Epithelial cell of esophagus (primary cell): ENCODE data around the gene ARSB.

Source experiments
- DNase-seq: peaks from one replicate; pipeline ENCODE4 v3.0.0; 2010; ENCODE audit warnings: low read depth
- H3K4me3 ChIP-seq: 2 replicates; pipeline ENCODE4 v1.5.1; 2011; ENCODE audit warnings: mild to moderate bottlenecking, low read length, control low read depth
- TF ChIP-seq, protein P1 (sequence below): IDR thresholded peaks from 2 replicates; pipeline ENCODE4 v1.5.1; 2011; ENCODE audit warnings: low read depth, mild to moderate bottlenecking, low read length, control low read depth, inconsistent platforms; ENCODE audit not compliant: insufficient read depth; ENCODE audit errors: missing control alignments

The ARSB gene

GRCh38 chr5:78959767-78960166 lies 25.3 kb downstream of the ARSB start:
- no peak overlapping the region for H3K4me3 ChIP-seq
- TF ChIP-seq, protein P1, sequence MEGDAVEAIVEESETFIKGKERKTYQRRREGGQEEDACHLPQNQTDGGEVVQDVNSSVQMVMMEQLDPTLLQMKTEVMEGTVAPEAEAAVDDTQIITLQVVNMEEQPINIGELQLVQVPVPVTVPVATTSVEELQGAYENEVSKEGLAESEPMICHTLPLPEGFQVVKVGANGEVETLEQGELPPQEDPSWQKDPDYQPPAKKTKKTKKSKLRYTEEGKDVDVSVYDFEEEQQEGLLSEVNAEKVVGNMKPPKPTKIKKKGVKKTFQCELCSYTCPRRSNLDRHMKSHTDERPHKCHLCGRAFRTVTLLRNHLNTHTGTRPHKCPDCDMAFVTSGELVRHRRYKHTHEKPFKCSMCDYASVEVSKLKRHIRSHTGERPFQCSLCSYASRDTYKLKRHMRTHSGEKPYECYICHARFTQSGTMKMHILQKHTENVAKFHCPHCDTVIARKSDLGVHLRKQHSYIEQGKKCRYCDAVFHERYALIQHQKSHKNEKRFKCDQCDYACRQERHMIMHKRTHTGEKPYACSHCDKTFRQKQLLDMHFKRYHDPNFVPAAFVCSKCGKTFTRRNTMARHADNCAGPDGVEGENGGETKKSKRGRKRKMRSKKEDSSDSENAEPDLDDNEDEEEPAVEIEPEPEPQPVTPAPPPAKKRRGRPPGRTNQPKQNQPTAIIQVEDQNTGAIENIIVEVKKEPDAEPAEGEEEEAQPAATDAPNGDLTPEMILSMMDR: no peak
- DNase-seq: no peak

DNA sequence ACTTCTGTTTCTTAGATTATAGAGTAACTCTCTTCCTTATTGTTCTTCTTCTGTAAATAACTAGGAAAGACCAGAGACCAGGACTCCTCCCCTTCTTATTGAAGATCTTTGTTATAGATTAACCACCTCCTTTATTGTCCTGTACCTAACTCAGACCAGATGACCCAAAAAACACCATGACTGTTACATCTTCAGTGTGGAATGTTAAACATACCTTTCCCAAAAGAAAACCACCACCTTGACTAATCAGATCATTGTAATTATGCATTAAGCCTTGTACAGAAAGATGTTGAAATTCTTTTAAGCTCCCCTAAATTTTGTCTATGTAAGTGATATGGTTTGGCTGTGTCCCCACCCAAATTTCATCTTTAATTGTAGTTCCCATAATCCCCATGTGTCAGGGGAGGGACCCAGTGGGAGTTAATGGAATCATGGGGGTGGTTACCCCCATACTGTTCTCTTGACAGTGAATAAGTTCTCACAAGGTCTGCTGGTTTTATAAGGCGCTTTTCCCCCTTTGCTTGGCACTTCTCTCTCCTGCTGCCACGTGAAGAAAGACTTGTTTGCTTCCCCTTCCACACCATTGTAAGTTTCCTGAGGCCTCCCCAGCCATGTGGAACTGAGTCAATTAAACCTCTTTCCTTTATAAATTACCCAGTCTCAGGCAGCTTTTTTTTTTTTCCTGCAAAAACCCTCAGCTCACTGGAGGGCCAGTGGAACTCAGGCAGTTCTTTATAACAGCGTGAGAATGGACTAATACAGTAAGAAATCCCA lies 26.3 kb downstream of the ARSB start:
- TF ChIP-seq, protein P1: no peak
- DNase-seq: no peak
- H3K4me3 ChIP-seq: no peak overlapping the region

DNA sequence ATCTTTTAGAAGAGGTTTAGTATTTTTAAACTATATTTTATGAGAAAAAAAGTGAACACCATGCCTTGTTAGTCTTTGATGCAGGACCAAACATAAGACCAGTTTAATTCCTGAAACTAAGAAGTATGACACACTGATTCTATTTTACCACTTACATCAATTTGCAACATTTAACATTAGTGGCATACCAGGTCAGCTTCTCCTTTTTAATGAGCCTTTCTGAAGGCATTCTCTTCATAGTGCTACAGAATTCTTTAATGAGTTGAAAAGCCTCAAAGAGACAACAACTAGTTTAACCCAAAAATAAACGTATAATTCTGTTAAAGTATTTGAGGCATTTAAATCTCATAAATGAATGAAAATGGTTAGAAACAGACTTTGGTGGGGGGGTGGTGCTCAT lies 28.2 kb downstream of the ARSB start:
- no peak for DNase-seq
- TF ChIP-seq, protein P1: no peak
- H3K4me3 ChIP-seq: no peak overlapping the region

DNA sequence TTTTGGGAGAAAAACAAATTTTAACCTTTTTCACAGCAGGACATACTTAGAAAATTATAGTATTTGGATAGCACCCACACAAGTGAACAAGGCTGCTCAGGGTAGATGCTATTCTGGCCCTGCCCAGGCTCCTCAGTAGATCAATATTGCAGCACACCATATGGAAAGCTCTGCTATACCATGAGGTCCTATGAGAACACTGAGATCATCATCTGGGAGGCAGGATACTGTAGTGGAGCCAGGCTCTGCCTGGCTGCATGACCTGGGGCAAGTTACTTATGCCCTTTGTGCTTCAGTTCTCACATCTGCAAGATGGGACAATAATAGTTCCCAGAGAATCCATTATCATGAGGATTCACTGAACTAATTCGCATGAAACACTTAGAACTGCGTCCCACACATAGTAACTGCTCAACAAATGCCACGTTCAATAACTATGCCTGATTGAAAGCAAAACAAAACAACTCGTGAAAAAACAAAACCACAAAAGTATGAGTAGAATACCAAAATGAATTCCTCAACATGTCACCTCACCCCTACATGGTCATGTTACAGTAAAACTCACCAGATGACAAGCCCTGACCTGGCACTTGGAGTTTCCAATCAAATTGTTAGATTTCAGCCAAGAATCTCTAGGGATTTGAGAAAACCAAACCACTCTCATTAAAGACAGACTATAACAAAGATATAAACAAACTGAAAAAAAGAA lies 31.9 kb downstream of the ARSB start:
- TF ChIP-seq, protein P1: no peak
- peak; percentile 21 for DNase-seq
- no peak overlapping the region for H3K4me3 ChIP-seq

GRCh38 chr5:78930721-78931120 lies 54.4 kb downstream of the ARSB start:
- TF ChIP-seq, protein P1: no peak
- DNase-seq: no peak
- no peak overlapping the region for H3K4me3 ChIP-seq

DNA sequence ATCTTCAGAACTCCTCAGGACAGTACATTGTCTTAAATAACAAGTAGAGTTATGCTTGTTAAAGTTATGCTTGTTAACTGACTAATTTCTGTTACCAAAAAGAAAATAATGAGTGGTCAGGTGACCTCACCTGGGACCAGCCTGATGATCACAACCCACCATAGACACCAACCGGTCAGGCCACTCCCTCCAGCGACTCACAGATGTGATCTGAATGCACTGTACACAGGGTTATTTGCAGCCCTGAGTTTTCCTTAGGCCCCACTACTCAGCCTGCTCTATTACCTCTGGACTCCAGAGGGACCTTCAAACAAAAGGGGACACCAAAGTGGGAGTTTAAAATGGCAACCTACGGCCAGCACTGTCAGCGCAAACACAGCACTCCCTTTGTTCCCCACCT lies 55.3 kb downstream of the ARSB start:
- TF ChIP-seq, protein P1: no peak
- no peak overlapping the region for H3K4me3 ChIP-seq
- DNase-seq: peak; percentile 46
